Panc1 (cell line): ENCODE results near the gene SH3BP5L.

Source experiments
- CTCF ChIP-seq: fragments of 450-650 bp; IDR thresholded peaks from 2 replicates; pipeline ENCODE4 v1.5.1; 2017; ENCODE audit warnings: mild to moderate bottlenecking
- POLR2AphosphoS5 ChIP-seq: IDR thresholded peaks from 2 replicates; pipeline ENCODE4 v1.6.1; 2012; ENCODE audit warnings: mild to moderate bottlenecking, low read depth, low read length, moderate library complexity
- REST ChIP-seq, 2 experiments: IDR thresholded peaks; 2 replicates each; pipeline ENCODE4 v1.6.1; 2011 to 2012; ENCODE audit warnings: low read depth in 2 of 2, control low read depth in 1 of 2, low read length in 1 of 2, mild to moderate bottlenecking in 1 of 2, moderate library complexity in 1 of 2; ENCODE audit not compliant: insufficient read depth in 1 of 2

GRCh38 chr1:248776991-248777390 is 48.7 kb downstream of the SH3BP5L start:
- no peak for TF ChIP-seq CTCF
- TF ChIP-seq REST (IDR thresholded peaks at IDR 0.05; ENCODE audit: insufficient read depth in 1 of 2, low read depth in 2 of 2, low read length in 1 of 2), result no peak
- no peak for TF ChIP-seq POLR2AphosphoS5
